ENCODE data around the gene TRMT112.

GRCh38 chr11:64357904-64358535 lies 40.7 kb upstream of the TRMT112 start:
- TF ChIP-seq POLR2A (IDR thresholded peaks at IDR 0.05), result no peak
- no peak for TF ChIP-seq CTCF (IDR thresholded peaks at IDR 0.05)
